SK-N-SH (cell line): ENCODE measurements around the gene CSPG5. TPM values are rescaled to one million over a fixed set of nuclear protein-coding genes. Genes with fewer than 3 reads are reported as not detected.

ENCODE experiments used
- CTCF ChIA-PET: fragments of 300-600, 350-600 bp; formaldehyde crosslinking; extraction: SDS; loops from one replicate; lab custom pipeline; 2021; lab: Yijun Ruan, JAX
- POLR2A ChIA-PET: fragments of 350-600 bp; sonication (Branson Sonifier 250); formaldehyde crosslinking; extraction: SDS; loops from one replicate; lab custom pipeline; 2020; ENCODE audit warnings: antibody characterized with exemption, inconsistent platforms; lab: Yijun Ruan, JAX
- DNase-seq: peaks from one replicate; pipeline ENCODE4 v3.0.0; 2012
- H2AFZ ChIP-seq: fragments of 200-600 bp; sonication (generic); 2 replicates; pipeline ENCODE4 v1.8.1; 2016; ENCODE audit warnings: antibody characterized with exemption, mild to moderate bottlenecking, low read depth
- H3F3A ChIP-seq: fragments of 200-600 bp; sonication (generic); replicated peaks from 2 replicates; pipeline ENCODE3; 2016; ENCODE audit warnings: antibody characterized with exemption, mild to moderate bottlenecking; ENCODE audit not compliant: insufficient read depth
- H3K27ac ChIP-seq, 2 experiments: fragments of 200-500 bp in 1 of 2; fragments of 200-600 bp in 1 of 2; sonication (Bioruptor generic) in 1 of 2; sonication (generic), shearing (Covaris generic) in 1 of 2; 2 replicates each; pipeline versions ENCODE4 v1.5.1 to v1.6.1; 2014 to 2016; ENCODE audit warnings: low read depth in 2 of 2, inconsistent platforms in 1 of 2, low read length in 1 of 2, mild to moderate bottlenecking in 1 of 2, mixed read lengths in 1 of 2
- H3K27me3 ChIP-seq: fragments of 200-600 bp; sonication (generic), shearing (Covaris generic); 2 replicates; pipeline ENCODE4 v1.6.1; 2016; ENCODE audit warnings: mixed run types; ENCODE audit not compliant: insufficient read depth
- H3K36me3 ChIP-seq, 2 experiments: fragments of 200-500 bp in 1 of 2; fragments of 200-600 bp in 1 of 2; sonication (Bioruptor generic) in 1 of 2; sonication (generic) in 1 of 2; replicated peaks in 1 of 2; 2 replicates each; pipeline versions ENCODE3 to v1.5.1; 2014 to 2016; ENCODE audit warnings: low read length in 1 of 2, mild to moderate bottlenecking in 1 of 2; ENCODE audit not compliant: insufficient read depth in 2 of 2, control insufficient read depth in 1 of 2
- H3K4me1 ChIP-seq, 2 experiments: fragments of 200-500 bp in 1 of 2; fragments of 200-600 bp in 1 of 2; sonication (Bioruptor generic) in 1 of 2; sonication (generic), shearing (Covaris generic) in 1 of 2; 2 replicates each; pipeline versions ENCODE4 v1.5.1 to v1.6.1; 2014 to 2016; ENCODE audit warnings: low read depth in 1 of 2, low read length in 1 of 2, mixed run types in 1 of 2; ENCODE audit not compliant: insufficient read depth in 2 of 2, control insufficient read depth in 1 of 2
- H3K4me2 ChIP-seq: fragments of 200-600 bp; sonication (generic), shearing (Covaris generic); 2 replicates; pipeline ENCODE4 v1.6.1; 2017; ENCODE audit warnings: mixed run types
- H3K4me3 ChIP-seq, 2 experiments: fragments of 200-500 bp in 1 of 2; fragments of 200-600 bp in 1 of 2; sonication (Bioruptor generic) in 1 of 2; sonication (generic), shearing (Covaris generic) in 1 of 2; 2 replicates each; pipeline versions ENCODE4 v1.5.1 to v1.8.1; 2014 to 2016; ENCODE audit warnings: low read depth in 2 of 2, inconsistent platforms in 1 of 2, low read length in 1 of 2, mild to moderate bottlenecking in 1 of 2, mixed read lengths in 1 of 2, moderate library complexity in 1 of 2
- H3K79me2 ChIP-seq: fragments of 200-600 bp; sonication (generic); 2 replicates; pipeline ENCODE4 v1.8.1; 2017; ENCODE audit warnings: mild to moderate bottlenecking; ENCODE audit not compliant: insufficient read depth
- H3K9ac ChIP-seq: fragments of 200-600 bp; sonication (generic); 2 replicates; pipeline ENCODE4 v1.6.1; 2017; ENCODE audit warnings: mixed run types
- H3K9me2 ChIP-seq: fragments of 200-600 bp; sonication (generic); 2 replicates; pipeline ENCODE4 v1.6.1; 2017; ENCODE audit warnings: mixed run types
- H3K9me3 ChIP-seq: fragments of 200-600 bp; sonication (generic); 2 replicates; pipeline ENCODE4 v1.6.1; 2017; ENCODE audit warnings: mixed run types, mild to moderate bottlenecking, moderate library complexity
- H4K20me1 ChIP-seq: fragments of 200-600 bp; sonication (generic); 2 replicates; pipeline ENCODE4 v1.6.1; 2017; ENCODE audit warnings: mild to moderate bottlenecking, mixed run types; ENCODE audit not compliant: insufficient read depth
- EP300 ChIP-seq, 2 experiments: IDR thresholded peaks; 2 replicates each; pipeline versions ENCODE4 v1.4.0 to v1.6.1; 2012; ENCODE audit warnings: borderline replicate concordance in 1 of 2, low read depth in 1 of 2, low read length in 1 of 2
- FOXM1 ChIP-seq: IDR thresholded peaks from 2 replicates; pipeline ENCODE4 v1.4.0; 2012; ENCODE audit warnings: low read depth, mild to moderate bottlenecking
- GABPA ChIP-seq: IDR thresholded peaks from 2 replicates; pipeline ENCODE4 v1.4.0; 2012; ENCODE audit warnings: low read depth, mild to moderate bottlenecking
- IRF3 ChIP-seq: fragments of 150-350 bp; IDR thresholded peaks from 2 replicates; pipeline ENCODE4 v1.6.1; 2016; ENCODE audit warnings: mild to moderate bottlenecking, low read depth, low read length
- MAX ChIP-seq: IDR thresholded peaks from 2 replicates; pipeline ENCODE4 v1.4.0; 2012; ENCODE audit warnings: low read depth
- MXI1 ChIP-seq: IDR thresholded peaks from 2 replicates; pipeline ENCODE4 v1.6.1; 2012; ENCODE audit warnings: mild to moderate bottlenecking, low read depth, low read length, improper control_type of control experiment
- NFIC ChIP-seq: IDR thresholded peaks from 2 replicates; pipeline ENCODE4 v1.4.0; 2012; ENCODE audit warnings: borderline replicate concordance
- NRF1 ChIP-seq: IDR thresholded peaks from 2 replicates; pipeline ENCODE4 v1.6.1; 2012; ENCODE audit warnings: low read depth, mild to moderate bottlenecking, low read length
- PBX3 ChIP-seq: IDR thresholded peaks from 2 replicates; pipeline ENCODE4; 2012
- RCOR1 ChIP-seq: fragments of 150-350 bp; IDR thresholded peaks from 2 replicates; pipeline ENCODE4 v1.6.1; 2017; ENCODE audit warnings: antibody characterized with exemption, low read length
- REST ChIP-seq: IDR thresholded peaks from 2 replicates; pipeline ENCODE4 v1.6.1; 2012; ENCODE audit warnings: mild to moderate bottlenecking, low read depth, low read length, moderate library complexity
- RFX5 ChIP-seq: IDR thresholded peaks from 2 replicates; pipeline ENCODE4 v1.6.1; 2012; ENCODE audit warnings: mild to moderate bottlenecking, improper control_type of control experiment, low read length
- TAF1 ChIP-seq: IDR thresholded peaks from 2 replicates; pipeline ENCODE4 v1.6.1; 2012; ENCODE audit warnings: low read depth, mild to moderate bottlenecking, low read length, moderate library complexity, borderline replicate concordance
- TCF12 ChIP-seq: IDR thresholded peaks from 2 replicates; pipeline ENCODE4 v1.4.0; 2012
- USF2 ChIP-seq: fragments of 150-350 bp; IDR thresholded peaks from 2 replicates; pipeline ENCODE4 v1.6.1; 2017; ENCODE audit warnings: antibody characterized with exemption, low read length, low read depth, borderline replicate concordance
- ZBTB33 ChIP-seq: IDR thresholded peaks from 2 replicates; pipeline ENCODE4 v1.4.0; 2012; ENCODE audit warnings: low read depth, borderline replicate concordance
- whole genome bisulfite sequencing: methylation state at CpG from one replicate; pipeline ENCODE4 v1.1.6; 2017; ENCODE audit warnings: low lambda C conversion rate; 5-methylcytosine and 5-hydroxymethylcytosine counted together
- polyA plus RNA-seq, 3 experiments: library from polyadenylated mRNA; depleted of rRNA; stranded (reverse); fragments of >200 nt; gene quantifications; 2 replicates each; pipeline ENCODE4 v1.2.3, GENCODE V29; 2012

Gene CSPG5
- polyA plus RNA-seq, 1 of the 3 experiments (the other 2 are of a cell fraction): 0.58 TPM

- POLR2A ChIA-PET: no interaction called here
- no peaks in the 10 kb centered on the region for H3F3A ChIP-seq
- H3K4me2 ChIP-seq: no peak overlapping the region
- no peaks in the 10 kb centered on the region; the same call in 1 of the 2 replicates for H3K27me3 ChIP-seq
- no peak overlapping the region for H2AFZ ChIP-seq
- TF ChIP-seq IRF3 (no peak), FOXM1 (no peak)
- H3K27ac ChIP-seq: no peak overlapping the region
- H3K9me3 ChIP-seq: no peaks in the 10 kb centered on the region
- no peak for DNase-seq
- no peak overlapping the region for H3K9ac ChIP-seq
- H3K4me1 ChIP-seq: no peaks in the 10 kb centered on the region
- no peak overlapping the region for H3K4me3 ChIP-seq
- H3K9me2 ChIP-seq: no peaks in the 10 kb centered on the region
- H3K36me3 ChIP-seq: no peaks in the 10 kb centered on the region
- no peaks in the 10 kb centered on the region for H3K79me2 ChIP-seq
- CTCF ChIA-PET: interaction anchor here (1.5 to 1.7 kb wide), 2 partner anchors 8 to 34 kb away, joined by 3 to 4 read pairs; no protein-coding TSS in a partner anchor
- WGBS: 46% methylated on average over 2 of the region's 2 CpGs
- no peaks in the 10 kb centered on the region for H4K20me1 ChIP-seq
Measured at GRCh38 chr3:47556351-47556750, 22.3 kb downstream of the CSPG5 start.

GRCh38 chr3:47554335-47554734 lies 24.3 kb downstream of the CSPG5 start:
- CTCF ChIA-PET: interaction anchor here (1.2 kb wide), 1 partner anchor 20 kb away, joined by 3 read pairs; no protein-coding TSS in a partner anchor
- H2AFZ ChIP-seq: no peak overlapping the region
- 61% methylated on average over 6 of the region's 6 CpGs for WGBS

More at GRCh38 chr3:47554335-47554734, 24.3 kb downstream of the CSPG5 start:
- Histone ChIP-seq H4K20me1 (no peaks in the 10 kb centered on the region), H3K36me3 (no peaks in the 10 kb centered on the region)
- TF ChIP-seq MAX (no peak), FOXM1 (no peak), NRF1 (no peak), RFX5 (no peak), ZBTB33 (no peak), REST (no peak), RCOR1 (no peak), NFIC (no peak), USF2 (no peak), GABPA (no peak), TAF1 (no peak), EP300 (IDR thresholded peaks at IDR 0.05; ENCODE audit: borderline replicate concordance in 1 of 2, low read depth in 1 of 2, low read length in 1 of 2) (no peak), PBX3 (no peak), TCF12 (no peak), MXI1 (no peak)
- TF ChIP-seq, all 33 proteins: peak for 0
- no peak for DNase-seq
- H3K9me2 ChIP-seq: no peaks in the 10 kb centered on the region
- no peaks in the 10 kb centered on the region for H3K4me1 ChIP-seq
- no peaks in the 10 kb centered on the region; the same call in 1 of the 2 replicates for H3K27me3 ChIP-seq
- no peaks in the 10 kb centered on the region for H3K79me2 ChIP-seq
- H3K27ac ChIP-seq: no peak overlapping the region
- H3K4me2 ChIP-seq: no peak overlapping the region
- peaks cover 2% of the 10 kb centered on the region for H3F3A ChIP-seq
- H3K9ac ChIP-seq: no peak overlapping the region
- POLR2A ChIA-PET: no interaction called here
- H3K4me3 ChIP-seq: no peak overlapping the region
- H3K9me3 ChIP-seq: no peaks in the 10 kb centered on the region
